ENCODE results near the gene NDUFAF8. TPM values are rescaled to one million over a fixed set of nuclear protein-coding genes. Genes with fewer than 3 reads are reported as not detected.

The NDUFAF8 gene
- total RNA-seq, 2 donors from 2014 or later: 20.8 to 26.5 TPM

- 44 to 72% methylated on average over 12 of the region's 12 CpGs for WGBS, 2 donors
- intact Hi-C loops (cut with DNase I): loop anchor here (10.0 kb wide), 1 partner anchor 422 kb away; no protein-coding TSS in a partner anchor
Observed at GRCh38 chr17:81272616-81273015, 33.5 kb downstream of the NDUFAF8 start.

GRCh38 chr17:81273698-81274470, 34.8 kb downstream of the NDUFAF8 start:
- WGBS, 2 donors: 85 to 92% methylated on average over 22 to 31 of the region's 31 CpGs
- DNase-seq: no peak
- Histone ChIP-seq H3K4me3 (no peak overlapping the region), H3K9me3 (no peaks in the 10 kb centered on the region), H3K27ac (no peak overlapping the region), H3K4me1 (no peaks in the 10 kb centered on the region), H3K36me3 (replicated peaks in 1 of 2; ENCODE audit: insufficient read depth in 1 of 2, low read depth in 2 of 2) (peaks cover 15 to 37% of the 10 kb centered on the region in 2 donors), H3K27me3 (no peaks in the 10 kb centered on the region)
- TF ChIP-seq POLR2A (IDR thresholded peaks at IDR 0.05) (no peak), CTCF (IDR thresholded peaks at IDR 0.05) (no peak)
- intact Hi-C loops (cut with DNase I): loop anchor here (10.0 kb wide), 1 partner anchor 421 kb away; no protein-coding TSS in a partner anchor
- ATAC-seq: no peak

More at GRCh38 chr17:81272616-81273015, 33.5 kb downstream of the NDUFAF8 start:
- ATAC-seq (no peak), DNase-seq (peak in 1 of 4 donors; percentile 39)
- H3K4me3 ChIP-seq: no peak overlapping the region
- no peaks in the 10 kb centered on the region for H3K4me1 ChIP-seq
- TF ChIP-seq CTCF (IDR thresholded peaks at IDR 0.05) (no peak), POLR2A (IDR thresholded peaks at IDR 0.05) (no peak)
- no peaks in the 10 kb centered on the region for H3K9me3 ChIP-seq
- no peak overlapping the region for H3K27ac ChIP-seq
- no peaks in the 10 kb centered on the region for H3K27me3 ChIP-seq
- peaks cover 15 to 38% of the 10 kb centered on the region in 2 donors for H3K36me3 ChIP-seq (replicated peaks in 1 of 2; ENCODE audit: insufficient read depth in 1 of 2, low read depth in 2 of 2)

GRCh38 chr17:81274471-81274855, 35.3 kb downstream of the NDUFAF8 start:
- intact Hi-C loops (cut with DNase I): loop anchor here (10.0 kb wide), 1 partner anchor 420 kb away; no protein-coding TSS in a partner anchor
- Histone ChIP-seq H3K27ac (no peak overlapping the region), H3K36me3 (replicated peaks in 1 of 2; ENCODE audit: insufficient read depth in 1 of 2, low read depth in 2 of 2) (peaks cover 13 to 38% of the 10 kb centered on the region in 2 donors), H3K4me3 (no peak overlapping the region), H3K4me1 (no peaks in the 10 kb centered on the region), H3K27me3 (no peaks in the 10 kb centered on the region), H3K9me3 (no peaks in the 10 kb centered on the region)
- DNase-seq (no peak), ATAC-seq (no peak)
- 92 to 99% methylated on average over 9 to 14 of the region's 14 CpGs for WGBS, 2 donors
- no peak for TF ChIP-seq POLR2A (IDR thresholded peaks at IDR 0.05)
- TF ChIP-seq CTCF (IDR thresholded peaks at IDR 0.05): no peak

- no peak for TF ChIP-seq POLR2A (IDR thresholded peaks at IDR 0.05)
- TF ChIP-seq CTCF (IDR thresholded peaks at IDR 0.05): no peak
- Histone ChIP-seq H3K4me1 (no peaks in the 10 kb centered on the region), H3K4me3 (no peak overlapping the region), H3K27me3 (no peaks in the 10 kb centered on the region), H3K9me3 (no peaks in the 10 kb centered on the region), H3K36me3 (replicated peaks in 1 of 2; ENCODE audit: insufficient read depth in 1 of 2, low read depth in 2 of 2) (peaks cover 11 to 32% of the 10 kb centered on the region in 2 donors), H3K27ac (no peak overlapping the region)
- intact Hi-C loops (cut with DNase I): loop anchor here (10.0 kb wide), 1 partner anchor 418 kb away; no protein-coding TSS in a partner anchor
- 90% methylated on average over 5 to 11 of the region's 11 CpGs for WGBS, 2 donors
- no peak for DNase-seq
- no peak for ATAC-seq
Observed at GRCh38 chr17:81276781-81277180, 37.7 kb downstream of the NDUFAF8 start.

All from body of pancreas (tissue), 4 donors.